VCaP (cell line): ENCODE measurements around the gene SERPINE2.

Experiments used
- H3K27ac ChIP-seq: fragments of 450-650 bp; 2 replicates; pipeline ENCODE4 v1.5.1; 2017
- TF ChIP-seq, protein P1 (sequence below): fragments of 450-650 bp; conservative IDR thresholded peaks from 2 replicates; pipeline ENCODE4 v1.5.1; 2017; ENCODE audit warnings: mild to moderate bottlenecking, moderate library complexity

Gene SERPINE2

DNA sequence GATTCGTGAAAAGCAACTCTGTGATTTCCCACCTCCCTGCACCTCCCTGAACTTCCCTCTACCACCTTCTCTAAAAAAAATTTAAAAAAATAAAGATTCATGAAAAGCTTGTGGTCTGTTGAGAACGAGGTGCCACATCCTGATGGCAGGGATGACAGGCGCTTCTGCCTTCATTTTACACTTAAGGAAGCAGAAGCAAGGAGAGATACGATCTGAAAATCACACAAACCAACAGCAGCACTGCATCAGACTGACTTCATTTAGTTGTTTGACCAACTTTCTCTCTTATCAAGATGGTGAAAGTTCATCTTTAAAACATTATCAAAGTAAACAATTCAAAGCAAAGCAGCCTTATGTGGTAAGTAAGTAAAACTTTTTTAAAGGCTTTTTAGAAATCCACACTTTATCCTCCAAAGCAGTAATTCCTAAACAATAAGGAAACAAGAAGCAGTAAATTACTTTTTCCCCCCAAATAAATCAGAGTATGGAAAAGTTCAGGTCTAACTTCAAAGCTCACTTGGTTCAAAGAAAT lies 109.4 kb downstream of the SERPINE2 start:
- H3K27ac ChIP-seq, result peak overlapping the region; percentile 64
- TF ChIP-seq, protein P1, sequence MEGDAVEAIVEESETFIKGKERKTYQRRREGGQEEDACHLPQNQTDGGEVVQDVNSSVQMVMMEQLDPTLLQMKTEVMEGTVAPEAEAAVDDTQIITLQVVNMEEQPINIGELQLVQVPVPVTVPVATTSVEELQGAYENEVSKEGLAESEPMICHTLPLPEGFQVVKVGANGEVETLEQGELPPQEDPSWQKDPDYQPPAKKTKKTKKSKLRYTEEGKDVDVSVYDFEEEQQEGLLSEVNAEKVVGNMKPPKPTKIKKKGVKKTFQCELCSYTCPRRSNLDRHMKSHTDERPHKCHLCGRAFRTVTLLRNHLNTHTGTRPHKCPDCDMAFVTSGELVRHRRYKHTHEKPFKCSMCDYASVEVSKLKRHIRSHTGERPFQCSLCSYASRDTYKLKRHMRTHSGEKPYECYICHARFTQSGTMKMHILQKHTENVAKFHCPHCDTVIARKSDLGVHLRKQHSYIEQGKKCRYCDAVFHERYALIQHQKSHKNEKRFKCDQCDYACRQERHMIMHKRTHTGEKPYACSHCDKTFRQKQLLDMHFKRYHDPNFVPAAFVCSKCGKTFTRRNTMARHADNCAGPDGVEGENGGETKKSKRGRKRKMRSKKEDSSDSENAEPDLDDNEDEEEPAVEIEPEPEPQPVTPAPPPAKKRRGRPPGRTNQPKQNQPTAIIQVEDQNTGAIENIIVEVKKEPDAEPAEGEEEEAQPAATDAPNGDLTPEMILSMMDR, result no peak

DNA sequence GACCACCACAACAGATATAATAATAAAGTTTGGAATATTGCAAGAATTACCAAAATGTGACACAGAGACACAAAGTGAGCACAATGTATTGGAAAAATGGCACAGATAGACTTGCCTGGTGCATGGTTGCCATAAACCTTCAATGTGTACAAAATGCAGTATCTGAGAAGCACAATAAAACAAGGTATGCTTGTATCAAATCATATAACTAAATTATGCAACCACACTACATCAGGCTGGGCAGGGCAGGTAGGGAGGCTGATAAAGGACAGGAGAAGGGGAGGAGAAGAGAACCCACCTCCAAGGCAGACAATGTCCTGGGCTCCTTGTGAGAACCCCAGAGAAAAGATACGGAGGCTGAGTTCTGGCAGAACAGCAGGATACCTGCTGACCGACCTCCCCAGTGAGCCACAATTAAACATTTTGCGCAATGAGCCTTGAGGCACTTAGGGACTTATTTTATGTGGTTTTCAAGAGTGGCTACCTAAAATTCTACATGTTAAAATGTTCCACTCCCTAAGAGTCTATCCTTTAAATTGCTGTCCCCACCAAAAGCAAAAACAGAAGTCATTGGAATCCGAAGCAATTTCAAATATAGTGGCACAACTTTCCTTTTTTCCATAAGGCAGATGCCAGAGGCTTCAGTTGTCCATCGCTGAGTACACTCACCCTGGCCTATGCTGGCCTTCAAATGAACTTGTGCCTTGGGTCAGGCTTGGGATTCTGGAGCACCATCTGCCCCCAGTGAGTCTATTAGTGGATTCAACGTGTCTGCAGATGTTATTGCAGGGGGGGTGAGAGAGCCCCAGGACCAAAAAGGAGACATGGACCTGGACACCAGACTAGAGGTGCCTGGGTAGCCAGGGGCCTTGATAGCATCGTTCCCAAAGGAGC lies 110.7 kb downstream of the SERPINE2 start:
- peak overlapping the region; percentile 64 for H3K27ac ChIP-seq
- TF ChIP-seq, protein P1, result no peak

DNA sequence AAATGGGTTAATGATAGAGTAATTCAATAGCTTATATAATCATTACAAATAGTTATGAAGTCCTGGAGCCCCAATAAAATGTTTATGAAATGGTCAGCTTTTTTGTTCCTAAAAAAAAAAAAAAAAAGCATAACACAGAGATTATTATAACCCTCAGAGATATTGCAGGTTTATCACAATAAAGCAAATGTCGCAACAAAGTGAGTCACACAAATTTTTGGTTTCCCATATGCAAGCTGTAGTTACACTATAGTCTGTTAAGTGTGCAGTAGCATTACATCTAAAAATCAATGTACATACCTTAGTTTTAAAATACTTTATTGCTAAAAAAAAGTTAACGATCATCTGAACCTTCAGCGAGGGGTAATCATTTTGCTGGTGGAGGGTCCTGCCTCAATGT lies 114.0 kb downstream of the SERPINE2 start:
- TF ChIP-seq, protein P1, result no peak
- H3K27ac ChIP-seq, result no peak overlapping the region
